WTC11 (cell line): ENCODE results near the gene ABCF2. TPM values are rescaled to one million over a fixed set of nuclear protein-coding genes. Genes with fewer than 3 reads are reported as not detected.
A peak's percentile ranks its signal among the peaks of the same experiment; 100 is the strongest.

Experiments
- ATAC-seq: fragments of 200-7000 bp; cut with Tn5 transposase; 2 replicates; pipeline ENCODE4 v1.10.0; 2021; ENCODE audit warnings: mild to moderate bottlenecking, moderate library complexity
- CTCF ChIA-PET: fragments of 300-600 bp; sonication (Branson Sonifier 250); formaldehyde crosslinking; loops from one replicate; lab custom pipeline; 2021; ENCODE audit warnings: antibody characterized with exemption; lab: Charles Lee
- POLR2A ChIA-PET: fragments of 350-600 bp; sonication (Branson Sonifier 250); formaldehyde crosslinking; loops from one replicate; lab custom pipeline; 2021; ENCODE audit warnings: antibody characterized with exemption; lab: Charles Lee
- DNase-seq: peaks from one replicate; pipeline ENCODE4 v3.0.0; 2021; ENCODE audit warnings: low spot score
- H3K27ac Mint-ChIP-seq: 2 replicates; pipeline ENCODE4 v1.8.0; 2021; ENCODE audit warnings: mixed read lengths
- H3K27me3 Mint-ChIP-seq: 2 replicates; pipeline ENCODE4 v1.8.0; 2021; ENCODE audit warnings: low read depth, mild to moderate bottlenecking, moderate library complexity, mixed read lengths
- H3K36me3 Mint-ChIP-seq: 2 replicates; pipeline ENCODE4 v1.8.0; 2021; ENCODE audit warnings: mixed read lengths
- H3K4me1 Mint-ChIP-seq: 2 replicates; pipeline ENCODE4 v1.8.0; 2022; ENCODE audit warnings: mixed read lengths
- H3K4me3 Mint-ChIP-seq: 2 replicates; pipeline ENCODE4 v1.8.0; 2021; ENCODE audit warnings: mild to moderate bottlenecking, moderate library complexity, mixed read lengths
- H3K9me3 Mint-ChIP-seq: 2 replicates; pipeline ENCODE4 v1.8.0; 2021; ENCODE audit warnings: mixed read lengths
- GRHL2 ChIP-seq: fragments of 250-450 bp; sonication (Bioruptor Pico); IDR thresholded peaks from 2 replicates; pipeline ENCODE4 v1.8.0; 2022; ENCODE audit warnings: mild to moderate bottlenecking, moderate library complexity; ENCODE audit not compliant: insufficient replicate concordance, severe bottlenecking
- JUN ChIP-seq: sonication (generic); formaldehyde crosslinking; IDR thresholded peaks from 2 replicates; pipeline ENCODE4 v1.8.0; 2023; ENCODE audit warnings: mild to moderate bottlenecking, missing genetic modification reagents
- MXD4 ChIP-seq: fragments of 250-450 bp; sonication (Bioruptor Pico); IDR thresholded peaks from 2 replicates; pipeline ENCODE4 v1.8.0; 2021; ENCODE audit warnings: mild to moderate bottlenecking, moderate library complexity, borderline replicate concordance
- NFATC4 ChIP-seq: fragments of 250-450 bp; sonication (Bioruptor Pico); IDR thresholded peaks from 2 replicates; pipeline ENCODE4 v1.9.0; 2021; ENCODE audit warnings: mild to moderate bottlenecking
- NFE2L1 ChIP-seq: sonication (generic); formaldehyde crosslinking; IDR thresholded peaks from 2 replicates; pipeline ENCODE4 v1.8.1; 2023; ENCODE audit warnings: missing genetic modification reagents
- SP1 ChIP-seq: sonication (generic); formaldehyde crosslinking; conservative IDR thresholded peaks from 2 replicates; pipeline ENCODE4 v1.8.1; 2022; ENCODE audit warnings: missing genetic modification reagents
- TCF7 ChIP-seq: sonication (generic); formaldehyde crosslinking; IDR thresholded peaks from 2 replicates; pipeline ENCODE4 v1.8.0; 2022; ENCODE audit warnings: mild to moderate bottlenecking, low read depth, missing genetic modification reagents, moderate library complexity
- TEAD1 ChIP-seq: sonication (generic); formaldehyde crosslinking; IDR thresholded peaks from 2 replicates; pipeline ENCODE4 v1.8.0; 2022; ENCODE audit warnings: mild to moderate bottlenecking, missing genetic modification reagents
- ZNF416 ChIP-seq: fragments of 250-450 bp; sonication (Bioruptor Pico); IDR thresholded peaks from 2 replicates; pipeline ENCODE4 v1.9.0; 2021; ENCODE audit warnings: mild to moderate bottlenecking, inconsistent platforms
- ZNF671 ChIP-seq: fragments of 250-450 bp; sonication (Bioruptor Pico); IDR thresholded peaks from 2 replicates; pipeline ENCODE4 v1.8.0; 2021; ENCODE audit warnings: mild to moderate bottlenecking
- total RNA-seq: library from RNA; stranded (reverse); gene quantifications from 3 replicates; pipeline ENCODE4 v1.2.3, GENCODE V29; 2021
- TF ChIP-seq, protein P1 (sequence below): fragments of 250-450 bp; sonication (Bioruptor Pico); IDR thresholded peaks from 2 replicates; pipeline ENCODE4 v2.1.2; 2022; ENCODE audit warnings: mild to moderate bottlenecking, moderate library complexity
- TF ChIP-seq, protein P2 (sequence below): sonication (generic); formaldehyde crosslinking; IDR thresholded peaks from 2 replicates; pipeline ENCODE4 v1.8.1; 2022; ENCODE audit warnings: low read depth, mild to moderate bottlenecking, moderate library complexity, missing genetic modification reagents, borderline replicate concordance
- TF ChIP-seq, protein P3 (sequence below): sonication (generic); formaldehyde crosslinking; conservative IDR thresholded peaks from 2 replicates; pipeline ENCODE4 v1.8.1; 2023; ENCODE audit warnings: mild to moderate bottlenecking, low read depth, missing genetic modification reagents, moderate library complexity
- TF ChIP-seq, protein P4 (sequence below): sonication (generic); formaldehyde crosslinking; IDR thresholded peaks from 2 replicates; pipeline ENCODE4 v1.8.0; 2022; ENCODE audit warnings: mild to moderate bottlenecking, missing genetic modification reagents
- TF ChIP-seq, protein P5 (sequence below): sonication (generic); formaldehyde crosslinking; IDR thresholded peaks from 2 replicates; pipeline ENCODE4 v1.8.1; 2022; ENCODE audit warnings: missing genetic modification reagents, borderline replicate concordance
- TF ChIP-seq, protein P6 (sequence below): fragments of 250-450 bp; sonication (Bioruptor Pico); IDR thresholded peaks from 2 replicates; pipeline ENCODE4 v1.9.0; 2021; ENCODE audit warnings: mild to moderate bottlenecking

The ABCF2 gene
- total RNA-seq, 1 experiment from 2014 or later: 43.7 TPM

DNA sequence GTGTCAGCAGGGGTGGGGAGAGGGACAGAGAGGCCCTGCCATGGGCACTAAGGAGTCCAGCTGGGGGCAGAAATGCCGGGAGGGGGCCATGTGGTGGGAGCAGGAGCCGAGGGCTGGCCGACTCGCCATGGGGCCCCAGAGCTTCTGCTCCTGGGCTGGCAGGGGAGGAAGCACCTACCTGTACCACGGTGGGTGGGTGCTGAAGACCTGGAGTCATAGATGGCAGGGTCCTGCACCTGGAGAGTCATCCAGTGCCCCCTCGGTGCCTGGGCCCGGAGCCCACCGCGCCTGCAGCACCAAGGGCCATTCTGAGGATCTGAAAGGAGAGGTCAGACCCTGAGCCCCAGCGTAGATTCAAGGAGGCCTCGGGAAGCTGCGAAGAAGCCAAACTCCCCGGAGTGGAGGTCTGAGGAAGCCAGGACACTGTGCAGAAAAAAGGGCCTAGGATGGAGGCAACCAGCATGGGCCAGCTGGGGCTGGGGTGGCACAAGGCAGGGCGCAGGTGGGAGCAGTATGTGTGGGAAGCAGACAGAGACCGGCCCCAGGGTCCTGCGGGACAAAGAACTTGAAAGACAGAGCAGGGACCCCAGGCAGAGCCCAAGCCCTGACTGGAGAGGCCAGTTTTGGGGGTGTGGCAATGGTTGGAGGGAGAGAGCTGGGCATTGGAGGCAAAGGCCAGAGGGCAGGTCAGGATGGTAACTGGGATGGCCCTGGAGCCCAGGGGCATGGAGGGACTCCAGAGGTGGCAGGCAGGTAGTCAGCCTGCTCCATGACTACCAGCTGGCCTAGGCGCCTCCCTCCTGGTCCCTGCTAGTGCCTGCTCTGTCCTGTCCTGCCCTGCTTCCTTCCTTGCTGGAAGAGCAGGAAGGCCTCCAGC lies 48.2 kb upstream of the ABCF2 start:
- TF ChIP-seq, protein P1, sequence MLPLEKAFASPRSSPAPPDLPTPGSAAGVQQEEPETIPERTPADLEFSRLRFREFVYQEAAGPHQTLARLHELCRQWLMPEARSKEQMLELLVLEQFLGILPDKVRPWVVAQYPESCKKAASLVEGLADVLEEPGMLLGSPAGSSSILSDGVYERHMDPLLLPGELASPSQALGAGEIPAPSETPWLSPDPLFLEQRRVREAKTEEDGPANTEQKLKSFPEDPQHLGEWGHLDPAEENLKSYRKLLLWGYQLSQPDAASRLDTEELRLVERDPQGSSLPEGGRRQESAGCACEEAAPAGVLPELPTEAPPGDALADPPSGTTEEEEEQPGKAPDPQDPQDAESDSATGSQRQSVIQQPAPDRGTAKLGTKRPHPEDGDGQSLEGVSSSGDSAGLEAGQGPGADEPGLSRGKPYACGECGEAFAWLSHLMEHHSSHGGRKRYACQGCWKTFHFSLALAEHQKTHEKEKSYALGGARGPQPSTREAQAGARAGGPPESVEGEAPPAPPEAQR (CRISPR knock-in tag): no peak
- Mint-ChIP-seq H3K27ac (no peak overlapping the region), H3K9me3 (no peaks in the 10 kb centered on the region), H3K4me3 (peak overlapping the region; percentile 52), H3K36me3 (no peaks in the 10 kb centered on the region), H3K4me1 (peaks cover 18% of the 10 kb centered on the region), H3K27me3 (peaks cover 44% of the 10 kb centered on the region)
- CTCF ChIA-PET: interaction anchor here (0.6 to 2.0 kb wide), 6 partner anchors 29 to 151 kb away, joined by 3 to 6 read pairs (median 4); partner anchors contain the start of gene ABCF2
- no peak for ATAC-seq
- no peak for DNase-seq
- POLR2A ChIA-PET: interaction anchor here (0.5 kb wide), 1 partner anchor 29 kb away, joined by 3 read pairs; no protein-coding TSS in a partner anchor

DNA sequence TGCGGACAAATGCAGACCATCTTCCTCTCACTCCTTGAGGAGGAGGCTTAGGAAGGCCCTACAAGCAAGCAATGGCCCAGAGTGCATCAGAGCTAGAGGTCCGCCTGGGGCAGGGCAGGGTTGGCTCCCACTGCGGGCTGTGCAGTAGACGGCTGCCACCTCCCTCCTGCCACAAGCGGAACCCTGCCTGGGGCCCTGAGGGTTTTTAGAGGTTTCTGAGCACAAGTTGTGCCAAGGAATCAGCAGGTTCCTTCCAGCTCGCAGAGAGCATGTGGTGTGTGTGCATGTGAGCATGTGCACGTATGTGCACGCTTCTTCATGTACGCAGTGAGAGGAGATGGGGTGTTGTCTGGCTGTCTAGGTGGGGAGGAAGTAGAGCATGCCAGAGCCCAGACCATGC lies 47.4 kb upstream of the ABCF2 start:
- Mint-ChIP-seq H3K27me3 (peaks cover 44% of the 10 kb centered on the region), H3K9me3 (no peaks in the 10 kb centered on the region), H3K36me3 (no peaks in the 10 kb centered on the region), H3K4me1 (peaks cover 18% of the 10 kb centered on the region), H3K27ac (no peak overlapping the region; the same call in 1 of the 2 replicates), H3K4me3 (peak overlapping the region; percentile 10; the same call in 1 of the 2 replicates)
- POLR2A ChIA-PET: interaction anchor here (0.5 kb wide), 1 partner anchor 30 kb away, joined by 3 read pairs; no protein-coding TSS in a partner anchor
- ATAC-seq (no peak), DNase-seq (no peak)
- CTCF ChIA-PET: interaction anchor here (0.9 to 2.0 kb wide), 4 partner anchors 30 to 76 kb away, joined by 3 to 6 read pairs (median 4); partner anchors contain the start of gene ABCF2
- no peak for TF ChIP-seq JUN
- TF ChIP-seq, protein P2, sequence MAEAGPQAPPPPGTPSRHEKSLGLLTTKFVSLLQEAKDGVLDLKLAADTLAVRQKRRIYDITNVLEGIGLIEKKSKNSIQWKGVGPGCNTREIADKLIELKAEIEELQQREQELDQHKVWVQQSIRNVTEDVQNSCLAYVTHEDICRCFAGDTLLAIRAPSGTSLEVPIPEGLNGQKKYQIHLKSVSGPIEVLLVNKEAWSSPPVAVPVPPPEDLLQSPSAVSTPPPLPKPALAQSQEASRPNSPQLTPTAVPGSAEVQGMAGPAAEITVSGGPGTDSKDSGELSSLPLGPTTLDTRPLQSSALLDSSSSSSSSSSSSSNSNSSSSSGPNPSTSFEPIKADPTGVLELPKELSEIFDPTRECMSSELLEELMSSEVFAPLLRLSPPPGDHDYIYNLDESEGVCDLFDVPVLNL (CRISPR knock-in tag): no peak
- TF ChIP-seq, protein P3, sequence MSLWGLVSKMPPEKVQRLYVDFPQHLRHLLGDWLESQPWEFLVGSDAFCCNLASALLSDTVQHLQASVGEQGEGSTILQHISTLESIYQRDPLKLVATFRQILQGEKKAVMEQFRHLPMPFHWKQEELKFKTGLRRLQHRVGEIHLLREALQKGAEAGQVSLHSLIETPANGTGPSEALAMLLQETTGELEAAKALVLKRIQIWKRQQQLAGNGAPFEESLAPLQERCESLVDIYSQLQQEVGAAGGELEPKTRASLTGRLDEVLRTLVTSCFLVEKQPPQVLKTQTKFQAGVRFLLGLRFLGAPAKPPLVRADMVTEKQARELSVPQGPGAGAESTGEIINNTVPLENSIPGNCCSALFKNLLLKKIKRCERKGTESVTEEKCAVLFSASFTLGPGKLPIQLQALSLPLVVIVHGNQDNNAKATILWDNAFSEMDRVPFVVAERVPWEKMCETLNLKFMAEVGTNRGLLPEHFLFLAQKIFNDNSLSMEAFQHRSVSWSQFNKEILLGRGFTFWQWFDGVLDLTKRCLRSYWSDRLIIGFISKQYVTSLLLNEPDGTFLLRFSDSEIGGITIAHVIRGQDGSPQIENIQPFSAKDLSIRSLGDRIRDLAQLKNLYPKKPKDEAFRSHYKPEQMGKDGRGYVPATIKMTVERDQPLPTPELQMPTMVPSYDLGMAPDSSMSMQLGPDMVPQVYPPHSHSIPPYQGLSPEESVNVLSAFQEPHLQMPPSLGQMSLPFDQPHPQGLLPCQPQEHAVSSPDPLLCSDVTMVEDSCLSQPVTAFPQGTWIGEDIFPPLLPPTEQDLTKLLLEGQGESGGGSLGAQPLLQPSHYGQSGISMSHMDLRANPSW (CRISPR knock-in tag): no peak
- TF ChIP-seq, protein P4, sequence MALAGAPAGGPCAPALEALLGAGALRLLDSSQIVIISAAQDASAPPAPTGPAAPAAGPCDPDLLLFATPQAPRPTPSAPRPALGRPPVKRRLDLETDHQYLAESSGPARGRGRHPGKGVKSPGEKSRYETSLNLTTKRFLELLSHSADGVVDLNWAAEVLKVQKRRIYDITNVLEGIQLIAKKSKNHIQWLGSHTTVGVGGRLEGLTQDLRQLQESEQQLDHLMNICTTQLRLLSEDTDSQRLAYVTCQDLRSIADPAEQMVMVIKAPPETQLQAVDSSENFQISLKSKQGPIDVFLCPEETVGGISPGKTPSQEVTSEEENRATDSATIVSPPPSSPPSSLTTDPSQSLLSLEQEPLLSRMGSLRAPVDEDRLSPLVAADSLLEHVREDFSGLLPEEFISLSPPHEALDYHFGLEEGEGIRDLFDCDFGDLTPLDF (CRISPR knock-in tag): no peak
- no peak for TF ChIP-seq TEAD1 (CRISPR knock-in tag)
- TF ChIP-seq GRHL2: no peak

DNA sequence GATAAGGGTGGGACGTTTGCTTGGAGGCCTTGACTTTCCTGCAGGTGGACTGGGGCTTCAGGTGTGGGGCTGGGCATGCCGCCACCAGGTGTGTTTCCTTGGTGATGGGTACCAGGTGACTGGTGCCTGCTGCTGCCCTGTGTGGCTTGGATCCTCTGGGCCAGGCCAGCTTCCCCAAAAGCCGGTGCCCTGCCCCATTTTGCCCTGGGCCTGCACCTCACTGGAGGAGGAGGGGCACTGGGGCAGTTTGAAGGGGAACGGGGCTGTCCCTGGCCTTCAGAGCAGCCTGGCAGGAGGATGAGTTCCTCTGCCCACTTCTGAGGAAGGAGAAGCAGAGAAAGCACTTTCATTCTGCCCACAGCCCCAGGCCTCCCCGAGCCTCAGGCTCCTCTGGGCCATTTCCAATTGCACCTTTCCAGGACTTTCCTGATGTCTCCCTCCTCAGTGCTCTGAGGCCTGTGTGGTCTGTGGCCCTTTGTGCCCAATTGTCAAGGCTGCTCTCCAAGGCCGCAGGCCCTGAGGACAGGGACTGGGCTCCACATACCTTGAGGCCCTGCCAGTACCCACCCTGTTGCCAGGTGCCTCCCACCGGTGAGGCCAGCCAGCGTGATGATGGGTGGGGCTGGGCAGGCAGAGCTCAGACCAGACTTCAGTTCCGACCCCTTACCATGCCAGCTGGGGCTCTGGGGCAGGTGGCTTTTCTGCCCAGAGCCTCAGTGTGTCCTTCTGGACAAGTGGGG lies 46.8 kb upstream of the ABCF2 start:
- no peak for DNase-seq
- Mint-ChIP-seq H3K4me3 (no peak overlapping the region), H3K36me3 (no peaks in the 10 kb centered on the region), H3K4me1 (peaks cover 18% of the 10 kb centered on the region)
- TF ChIP-seq ZNF416 (no peak), SP1 (CRISPR knock-in tag) (no peak), MXD4 (CRISPR knock-in tag) (no peak), TCF7 (CRISPR knock-in tag) (no peak), NFATC4 (CRISPR knock-in tag) (no peak), ZNF671 (CRISPR knock-in tag) (no peak), NFE2L1 (CRISPR knock-in tag) (no peak)
- TF ChIP-seq, protein P5, sequence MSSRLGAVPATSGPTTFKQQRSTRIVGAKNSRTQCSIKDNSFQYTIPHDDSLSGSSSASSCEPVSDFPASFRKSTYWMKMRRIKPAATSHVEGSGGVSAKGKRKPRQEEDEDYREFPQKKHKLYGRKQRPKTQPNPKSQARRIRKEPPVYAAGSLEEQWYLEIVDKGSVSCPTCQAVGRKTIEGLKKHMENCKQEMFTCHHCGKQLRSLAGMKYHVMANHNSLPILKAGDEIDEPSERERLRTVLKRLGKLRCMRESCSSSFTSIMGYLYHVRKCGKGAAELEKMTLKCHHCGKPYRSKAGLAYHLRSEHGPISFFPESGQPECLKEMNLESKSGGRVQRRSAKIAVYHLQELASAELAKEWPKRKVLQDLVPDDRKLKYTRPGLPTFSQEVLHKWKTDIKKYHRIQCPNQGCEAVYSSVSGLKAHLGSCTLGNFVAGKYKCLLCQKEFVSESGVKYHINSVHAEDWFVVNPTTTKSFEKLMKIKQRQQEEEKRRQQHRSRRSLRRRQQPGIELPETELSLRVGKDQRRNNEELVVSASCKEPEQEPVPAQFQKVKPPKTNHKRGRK (CRISPR knock-in tag): no peak
- TF ChIP-seq, protein P6, sequence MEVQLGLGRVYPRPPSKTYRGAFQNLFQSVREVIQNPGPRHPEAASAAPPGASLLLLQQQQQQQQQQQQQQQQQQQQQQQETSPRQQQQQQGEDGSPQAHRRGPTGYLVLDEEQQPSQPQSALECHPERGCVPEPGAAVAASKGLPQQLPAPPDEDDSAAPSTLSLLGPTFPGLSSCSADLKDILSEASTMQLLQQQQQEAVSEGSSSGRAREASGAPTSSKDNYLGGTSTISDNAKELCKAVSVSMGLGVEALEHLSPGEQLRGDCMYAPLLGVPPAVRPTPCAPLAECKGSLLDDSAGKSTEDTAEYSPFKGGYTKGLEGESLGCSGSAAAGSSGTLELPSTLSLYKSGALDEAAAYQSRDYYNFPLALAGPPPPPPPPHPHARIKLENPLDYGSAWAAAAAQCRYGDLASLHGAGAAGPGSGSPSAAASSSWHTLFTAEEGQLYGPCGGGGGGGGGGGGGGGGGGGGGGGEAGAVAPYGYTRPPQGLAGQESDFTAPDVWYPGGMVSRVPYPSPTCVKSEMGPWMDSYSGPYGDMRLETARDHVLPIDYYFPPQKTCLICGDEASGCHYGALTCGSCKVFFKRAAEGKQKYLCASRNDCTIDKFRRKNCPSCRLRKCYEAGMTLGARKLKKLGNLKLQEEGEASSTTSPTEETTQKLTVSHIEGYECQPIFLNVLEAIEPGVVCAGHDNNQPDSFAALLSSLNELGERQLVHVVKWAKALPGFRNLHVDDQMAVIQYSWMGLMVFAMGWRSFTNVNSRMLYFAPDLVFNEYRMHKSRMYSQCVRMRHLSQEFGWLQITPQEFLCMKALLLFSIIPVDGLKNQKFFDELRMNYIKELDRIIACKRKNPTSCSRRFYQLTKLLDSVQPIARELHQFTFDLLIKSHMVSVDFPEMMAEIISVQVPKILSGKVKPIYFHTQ (CRISPR knock-in tag): no peak
- TF ChIP-seq, all 79 proteins: peak for 0
- CTCF ChIA-PET: interaction anchor here (0.9 to 1.2 kb wide), 3 partner anchors 30 to 77 kb away, joined by 3 to 4 read pairs (median 3); partner anchors contain the start of gene ABCF2
- no peak overlapping the region for H3K27ac Mint-ChIP-seq
- H3K9me3 Mint-ChIP-seq: no peaks in the 10 kb centered on the region
- POLR2A ChIA-PET: no interaction called here
- ATAC-seq: no peak
- H3K27me3 Mint-ChIP-seq: peaks cover 38% of the 10 kb centered on the region
